GM19328 (cell line): ENCODE results near the gene SAFB.

Experiments
- ATAC-seq: cut with Tn5 transposase; IDR thresholded peaks from one replicate; pipeline ENCODE4 v1.9.1; 2021; ENCODE audit warnings: mild to moderate bottlenecking, moderate library complexity; ENCODE audit not compliant: unreplicated experiment

SAFB gene

GRCh38 chr19:5624741-5625278 is 1.9 kb downstream of the SAFB start:
- ATAC-seq = no peak

GRCh38 chr19:5625641-5626040 is 2.8 kb downstream of the SAFB start:
- ATAC-seq = no peak

GRCh38 chr19:5627395-5627904 is 4.6 kb downstream of the SAFB start:
- no peak for ATAC-seq

GRCh38 chr19:5628461-5628860 is 5.6 kb downstream of the SAFB start:
- no peak for ATAC-seq

- ATAC-seq = no peak
Measured at GRCh38 chr19:5628919-5629481, 6.1 kb downstream of the SAFB start.

GRCh38 chr19:5631567-5632240 is 8.8 kb downstream of the SAFB start:
- ATAC-seq = no peak

GRCh38 chr19:5632241-5632612 is 9.3 kb downstream of the SAFB start:
- no peak for ATAC-seq

- no peak for ATAC-seq
Measured at GRCh38 chr19:5632657-5633056, 9.8 kb downstream of the SAFB start.

GRCh38 chr19:5635427-5635826 is 12.5 kb downstream of the SAFB start:
- no peak for ATAC-seq

GRCh38 chr19:5637971-5638370 is 15.1 kb downstream of the SAFB start:
- ATAC-seq = no peak

- no peak for ATAC-seq
Measured at GRCh38 chr19:5641171-5641570, 18.3 kb downstream of the SAFB start.

- ATAC-seq = no peak
Measured at GRCh38 chr19:5642204-5642603, 19.3 kb downstream of the SAFB start.

GRCh38 chr19:5643060-5643459 is 20.2 kb downstream of the SAFB start:
- no peak for ATAC-seq

- ATAC-seq = no peak
Measured at GRCh38 chr19:5644037-5644436, 21.2 kb downstream of the SAFB start.

GRCh38 chr19:5645409-5645808 is 22.5 kb downstream of the SAFB start:
- no peak for ATAC-seq

- ATAC-seq = no peak
Measured at GRCh38 chr19:5646703-5647102, 23.8 kb downstream of the SAFB start.

- ATAC-seq = no peak
Measured at GRCh38 chr19:5648464-5648863, 25.6 kb downstream of the SAFB start.

- ATAC-seq = no peak
Measured at GRCh38 chr19:5651361-5651760, 28.5 kb downstream of the SAFB start.

GRCh38 chr19:5652261-5652660 is 29.4 kb downstream of the SAFB start:
- no peak for ATAC-seq

- no peak for ATAC-seq
Measured at GRCh38 chr19:5654931-5655330, 32.0 kb downstream of the SAFB start.

GRCh38 chr19:5655412-5655811 is 32.5 kb downstream of the SAFB start:
- no peak for ATAC-seq

GRCh38 chr19:5661483-5661882 is 38.6 kb downstream of the SAFB start:
- ATAC-seq = no peak

GRCh38 chr19:5663904-5664303 is 41.0 kb downstream of the SAFB start:
- ATAC-seq = no peak
